H9 (cell line): ENCODE results near the gene ZNF672. TPM values are rescaled to one million over a fixed set of nuclear protein-coding genes. Genes with fewer than 3 reads are reported as not detected.
"Not testable (repeated sequence)": the region's sequence is repeated elsewhere in the genome, so short reads cannot be mapped to it uniquely, and the experiment has no call there.

Experiments used
- DNase-seq: peaks from one replicate; pipeline ENCODE4 v3.0.0-alpha.2; 2017
- H2AFZ ChIP-seq: one replicate; pipeline ENCODE4 v1.6.1; 2013; ENCODE audit warnings: mild to moderate bottlenecking, low read length, control low read depth, moderate library complexity
- H2AK5ac ChIP-seq: 2 replicates; pipeline ENCODE4 v1.6.1; 2013; ENCODE audit warnings: low read length, control low read depth, mixed read lengths; ENCODE audit not compliant: insufficient read length
- H2BK120ac ChIP-seq: one replicate; pipeline ENCODE4 v1.6.1; 2013; ENCODE audit warnings: low read depth, mild to moderate bottlenecking, low read length, control low read depth, inconsistent platforms; ENCODE audit not compliant: poor library complexity, severe bottlenecking
- H2BK12ac ChIP-seq: 2 replicates; pipeline ENCODE4 v1.6.1; 2013; ENCODE audit warnings: low read length, control low read depth, mixed read lengths, low read depth; ENCODE audit not compliant: insufficient read length
- H2BK15ac ChIP-seq: 2 replicates; pipeline ENCODE4 v1.6.1; 2013; ENCODE audit warnings: low read depth, low read length, control low read depth
- H2BK20ac ChIP-seq: one replicate; pipeline ENCODE4 v1.6.1; 2013; ENCODE audit warnings: low read depth, mild to moderate bottlenecking, low read length, control low read depth, inconsistent platforms; ENCODE audit not compliant: poor library complexity, severe bottlenecking
- H2BK5ac ChIP-seq: 2 replicates; pipeline ENCODE4 v1.6.1; 2013; ENCODE audit warnings: low read length, control low read depth, mixed read lengths; ENCODE audit not compliant: insufficient read length
- H3K14ac ChIP-seq: 2 replicates; pipeline ENCODE4 v1.6.1; 2013; ENCODE audit warnings: low read length, control low read depth; ENCODE audit not compliant: insufficient read depth
- H3K18ac ChIP-seq: 2 replicates; pipeline ENCODE4 v1.6.1; 2013; ENCODE audit warnings: low read depth, mild to moderate bottlenecking, mixed read lengths, low read length, control low read depth; ENCODE audit not compliant: insufficient read length
- H3K23ac ChIP-seq: 2 replicates; pipeline ENCODE4 v1.6.1; 2013; ENCODE audit warnings: low read length, control low read depth, mixed read lengths, low read depth; ENCODE audit not compliant: insufficient read length
- H3K23me2 ChIP-seq: 2 replicates; pipeline ENCODE4 v1.6.1; 2013; ENCODE audit warnings: low read depth, mild to moderate bottlenecking, mixed read lengths, low read length, control low read depth; ENCODE audit not compliant: insufficient read length, poor library complexity, severe bottlenecking
- H3K27ac ChIP-seq: 2 replicates; pipeline ENCODE4 v1.5.1; 2013; ENCODE audit warnings: low read length, control low read depth, mixed read lengths, low read depth; ENCODE audit not compliant: insufficient read length
- H3K27me3 ChIP-seq: 2 replicates; pipeline ENCODE4 v1.6.1; 2013; ENCODE audit warnings: low read length, control low read depth, inconsistent platforms; ENCODE audit not compliant: insufficient read depth
- H3K4ac ChIP-seq: 2 replicates; pipeline ENCODE4 v1.6.1; 2013; ENCODE audit warnings: low read depth, mild to moderate bottlenecking, control low read depth, inconsistent platforms, low read length, moderate library complexity
- H3K4me1 ChIP-seq: 2 replicates; pipeline ENCODE4 v1.6.1; 2013; ENCODE audit warnings: low read length, control low read depth, inconsistent platforms; ENCODE audit not compliant: insufficient read depth
- H3K4me2 ChIP-seq: 2 replicates; pipeline ENCODE4 v1.6.1; 2013; ENCODE audit warnings: low read length, control low read depth, mixed read lengths; ENCODE audit not compliant: insufficient read length, insufficient read depth
- H3K56ac ChIP-seq: 2 replicates; pipeline ENCODE4 v1.6.1; 2013; ENCODE audit warnings: low read depth, mild to moderate bottlenecking, mixed read lengths, low read length, control low read depth; ENCODE audit not compliant: insufficient read length
- H3K79me1 ChIP-seq: 2 replicates; pipeline ENCODE4 v1.6.1; 2013; ENCODE audit warnings: low read depth, mild to moderate bottlenecking, moderate library complexity, low read length, control low read depth, inconsistent platforms; ENCODE audit not compliant: insufficient read depth, poor library complexity, severe bottlenecking
- H3K79me2 ChIP-seq: 2 replicates; pipeline ENCODE4 v1.6.1; 2013; ENCODE audit warnings: low read length, control low read depth, inconsistent platforms; ENCODE audit not compliant: insufficient read depth
- H3K9ac ChIP-seq: 2 replicates; pipeline ENCODE4 v1.6.1; 2013; ENCODE audit warnings: low read length, control low read depth, mixed read lengths; ENCODE audit not compliant: insufficient read length; ENCODE audit errors: extremely low read depth
- H3K9me3 ChIP-seq: one replicate; pipeline ENCODE4 v1.6.1; 2013; ENCODE audit warnings: low read depth, low read length, inconsistent platforms; ENCODE audit not compliant: control insufficient read depth
- H3T11ph ChIP-seq: one replicate; pipeline ENCODE4 v1.6.1; 2013; ENCODE audit warnings: mild to moderate bottlenecking, low read length, control low read depth, inconsistent platforms
- H4K20me1 ChIP-seq: one replicate; pipeline ENCODE4 v1.6.1; 2013; ENCODE audit not compliant: control insufficient read depth, insufficient read length, insufficient read depth
- H4K5ac ChIP-seq: 2 replicates; pipeline ENCODE4 v1.6.1; 2013; ENCODE audit warnings: low read depth, mild to moderate bottlenecking, mixed read lengths, low read length, control low read depth; ENCODE audit not compliant: insufficient read length
- H4K8ac ChIP-seq: replicated peaks from 2 replicates; pipeline ENCODE4 v1.6.1; 2013; ENCODE audit warnings: low read length, control low read depth, mixed read lengths, low read depth; ENCODE audit not compliant: insufficient read length
- H4K91ac ChIP-seq: 2 replicates; pipeline ENCODE4 v1.6.1; 2013; ENCODE audit warnings: low read depth, mild to moderate bottlenecking, moderate library complexity, mixed read lengths, low read length, control low read depth; ENCODE audit not compliant: insufficient read length
- H3K27ac Mint-ChIP-seq, 3 experiments: 2 replicates in 2 of 3; 3 replicates in 1 of 3; pipeline ENCODE4 v1.8.0; 2020 to 2021; ENCODE audit warnings: mixed read lengths in 3 of 3, mild to moderate bottlenecking in 1 of 3, moderate library complexity in 1 of 3
- H3K27me3 Mint-ChIP-seq: 2 replicates; pipeline ENCODE4 v1.8.0; 2021; ENCODE audit warnings: low read depth, mild to moderate bottlenecking, moderate library complexity, mixed read lengths
- H3K36me3 Mint-ChIP-seq, 3 experiments: 2 replicates in 2 of 3; 3 replicates in 1 of 3; pipeline ENCODE4 v1.8.0; 2020 to 2021; ENCODE audit warnings: low read depth in 3 of 3, mixed read lengths in 3 of 3; ENCODE audit not compliant: insufficient read depth in 1 of 3
- H3K4me1 Mint-ChIP-seq, 2 experiments: 2 replicates each; pipeline ENCODE4 v1.8.0; 2020; ENCODE audit warnings: mixed read lengths in 2 of 2
- H3K4me3 Mint-ChIP-seq, 2 experiments: 2 replicates in 1 of 2; 3 replicates in 1 of 2; pipeline ENCODE4 v1.8.0; 2020 to 2021; ENCODE audit warnings: mild to moderate bottlenecking in 2 of 2, mixed read lengths in 2 of 2, moderate library complexity in 1 of 2
- H3K9me3 Mint-ChIP-seq, 2 experiments: 2 replicates in 1 of 2; 3 replicates in 1 of 2; pipeline ENCODE4 v1.8.0; 2020; ENCODE audit warnings: mild to moderate bottlenecking in 2 of 2, mixed read lengths in 2 of 2, moderate library complexity in 1 of 2
- WGBS: extraction: QIAGEN DNeasy Blood & Tissue Kit; methylation state at CpG from one replicate; pipeline ENCODE4 v1.1.7; 2013; ENCODE audit warnings: missing lambda C conversion rate, low lambda C conversion rate, mixed read lengths; ENCODE audit not compliant: insufficient read length; ENCODE audit errors: extremely low coverage; 5-methylcytosine and 5-hydroxymethylcytosine counted together
- total RNA-seq: library from RNA; stranded (reverse); gene quantifications from 2 replicates; pipeline ENCODE4 v1.2.1, GENCODE V29; 2021
- TF ChIP-seq, protein P1 (sequence below): fragments of 200-600 bp; sonication (generic); conservative IDR thresholded peaks from 3 replicates; pipeline ENCODE4 v1.8.0; 2021; ENCODE audit warnings: antibody characterized with exemption, mild to moderate bottlenecking

ZNF672 gene
- total RNA-seq, 1 experiment from 2014 or later, result 29.4 TPM

DNA sequence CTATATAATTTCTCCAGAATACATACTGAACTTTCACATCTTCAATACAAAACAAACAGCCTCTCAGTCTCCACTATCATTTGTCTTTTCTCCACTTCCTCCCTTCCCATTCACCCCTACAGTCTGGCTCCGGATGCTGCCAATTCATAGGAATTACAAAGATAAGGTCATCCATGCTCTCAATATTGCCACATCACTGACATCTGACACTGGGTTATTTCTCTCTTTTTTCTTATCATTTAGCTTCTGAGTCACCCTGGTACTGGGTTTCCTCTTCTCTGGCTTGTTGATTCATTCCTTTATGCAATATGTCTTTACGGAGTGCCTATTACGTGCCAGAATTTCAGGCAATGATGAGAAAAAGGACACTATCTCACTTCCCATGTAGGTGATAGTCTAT, 9.2 kb upstream of the ZNF672 start:
- Histone ChIP-seq H4K91ac (no peak overlapping the region), H3K14ac (no peak overlapping the region), H3K4me1 (no peaks in the 10 kb centered on the region), H4K8ac (no peak overlapping the region), H3K9ac (no peak overlapping the region), H3K23me2 (peaks cover 4% of the 10 kb centered on the region), H2AK5ac (no peak overlapping the region), H4K5ac (no peak overlapping the region), H2AFZ (no peak overlapping the region), H3K9me3 (no peaks in the 10 kb centered on the region), H3K23ac (no peak overlapping the region), H3K27me3 (no peaks in the 10 kb centered on the region), H3K27ac (no peak overlapping the region), H2BK120ac (no peak overlapping the region), H3K56ac (no peak overlapping the region), H2BK5ac (no peak overlapping the region), H3K79me1 (peaks cover 11% of the 10 kb centered on the region), H3K79me2 (peaks cover 5% of the 10 kb centered on the region; the same call in 1 of the 2 replicates), H3T11ph (no peak overlapping the region), H2BK20ac (no peak overlapping the region), H3K18ac (no peak overlapping the region), H3K4ac (no peak overlapping the region), H2BK15ac (no peak overlapping the region), H3K4me2 (no peak overlapping the region), H4K20me1 (no peaks in the 10 kb centered on the region), H2BK12ac (no peak overlapping the region)
- peaks cover 3 to 9% of the 10 kb centered on the region in 2 experiments for H3K9me3 Mint-ChIP-seq
- H3K4me3 Mint-ChIP-seq, result no peak overlapping the region
- peaks cover 3% of the 10 kb centered on the region for H3K27me3 Mint-ChIP-seq
- no CpG with 5 or more reads among the region's 3 CpGs for WGBS
- no peak overlapping the region for H3K27ac Mint-ChIP-seq
- peaks cover 18 to 29% of the 10 kb centered on the region in 2 experiments for H3K4me1 Mint-ChIP-seq
- no peak for DNase-seq
- peaks cover 6 to 10% (median 10%) of the 10 kb centered on the region in 3 experiments; a peak in 6 of 7 replicates for H3K36me3 Mint-ChIP-seq
- TF ChIP-seq, protein P1, sequence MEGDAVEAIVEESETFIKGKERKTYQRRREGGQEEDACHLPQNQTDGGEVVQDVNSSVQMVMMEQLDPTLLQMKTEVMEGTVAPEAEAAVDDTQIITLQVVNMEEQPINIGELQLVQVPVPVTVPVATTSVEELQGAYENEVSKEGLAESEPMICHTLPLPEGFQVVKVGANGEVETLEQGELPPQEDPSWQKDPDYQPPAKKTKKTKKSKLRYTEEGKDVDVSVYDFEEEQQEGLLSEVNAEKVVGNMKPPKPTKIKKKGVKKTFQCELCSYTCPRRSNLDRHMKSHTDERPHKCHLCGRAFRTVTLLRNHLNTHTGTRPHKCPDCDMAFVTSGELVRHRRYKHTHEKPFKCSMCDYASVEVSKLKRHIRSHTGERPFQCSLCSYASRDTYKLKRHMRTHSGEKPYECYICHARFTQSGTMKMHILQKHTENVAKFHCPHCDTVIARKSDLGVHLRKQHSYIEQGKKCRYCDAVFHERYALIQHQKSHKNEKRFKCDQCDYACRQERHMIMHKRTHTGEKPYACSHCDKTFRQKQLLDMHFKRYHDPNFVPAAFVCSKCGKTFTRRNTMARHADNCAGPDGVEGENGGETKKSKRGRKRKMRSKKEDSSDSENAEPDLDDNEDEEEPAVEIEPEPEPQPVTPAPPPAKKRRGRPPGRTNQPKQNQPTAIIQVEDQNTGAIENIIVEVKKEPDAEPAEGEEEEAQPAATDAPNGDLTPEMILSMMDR, result no peak

DNA sequence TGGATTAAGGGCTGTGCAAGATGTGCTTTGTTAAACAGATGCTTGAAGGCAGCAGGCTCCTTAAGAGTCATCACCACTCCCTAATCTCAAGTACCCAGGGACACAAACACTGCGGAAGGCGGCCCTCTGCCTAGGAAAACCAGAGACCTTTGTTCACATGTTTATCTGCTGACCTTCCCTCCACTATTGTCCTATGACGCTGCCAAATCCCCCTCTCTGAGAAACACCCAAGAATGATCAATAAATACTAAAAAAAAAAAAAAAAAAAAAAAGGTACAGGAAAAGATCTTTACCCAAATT, 7.4 kb upstream of the ZNF672 start:
- H3K23me2 ChIP-seq, H3K14ac ChIP-seq, H2BK12ac ChIP-seq, H3K27ac Mint-ChIP-seq, H3K27me3 Mint-ChIP-seq, H3K9me3 ChIP-seq, DNase-seq, H3K4me3 Mint-ChIP-seq, H4K91ac ChIP-seq, H3K79me1 ChIP-seq, H3K9me3 Mint-ChIP-seq, H3K27ac ChIP-seq, H2AFZ ChIP-seq, H4K5ac ChIP-seq, H2BK120ac ChIP-seq, H4K20me1 ChIP-seq, H3T11ph ChIP-seq, H3K79me2 ChIP-seq, H3K36me3 Mint-ChIP-seq, H2BK15ac ChIP-seq, H3K56ac ChIP-seq, H2BK20ac ChIP-seq, H3K4me1 ChIP-seq, H3K27me3 ChIP-seq, H4K8ac ChIP-seq, H3K18ac ChIP-seq, H2BK5ac ChIP-seq, H2AK5ac ChIP-seq, H3K4me2 ChIP-seq, H3K4ac ChIP-seq, H3K23ac ChIP-seq, H3K9ac ChIP-seq: not testable (repeated sequence)
- WGBS, result no CpG with 5 or more reads among the region's 3 CpGs
- peaks cover 8 to 14% of the 10 kb centered on the region in 2 experiments for H3K4me1 Mint-ChIP-seq
